Heart left ventricle (tissue), 13 donors: Measurements from ENCODE around the gene FAM184A.

Source experiments
- CTCF ChIP-seq, 12 donors: fragments of 200-600 bp; sonication (generic) in 4 of 12; IDR thresholded peaks; one replicate each; pipeline versions ENCODE4 v1.5.0 to v1.8.0; 2018 to 2022; ENCODE audit warnings: antibody characterized with exemption in 12 of 12, mild to moderate bottlenecking in 5 of 12
- POLR2A ChIP-seq, 2 donors: fragments of 450-650 bp; IDR thresholded peaks; one replicate each; pipeline ENCODE4 v1.6.1; 2017; ENCODE audit warnings: antibody characterized with exemption in 2 of 2, mild to moderate bottlenecking in 2 of 2, moderate library complexity in 2 of 2
- donor health status: ischemic (EF 13 %, LVEDD 7.1; RV severe dilation, severe dysfunction).
- donor health status: DM: no; HTN: yes; CAD: no.
- donor health status: DM: no; HTN: no; CAD: no.
- donor health status: ischemic (EF 25% LVEDD 6.9; RV normal size, moderate dysfunction).
- donor health status: ischemic (EF 25% LVEDD 5.7; RV mildly dilated, moderate dysfunction).
- donor health status: ischemic (EF 35%, LVEDD 5.7; RV mildly dilated, moderate dysfunction).
- donor health status: nonischemic (EF 11% LVEDD 7.7; RV severe dilation, severe dysfunction).
- donor health status: DM: yes; HTN: yes; CAD: no.
- donor health status: PGD.
- donor health status: ischemic (EF 29% LVEDD 5.4; RV normal size, mild dysfunction).
- donor health status: nonischemic (EF 23%, LVEDD 6.1; RV moderate dilation, normal function).

- TF ChIP-seq CTCF (IDR thresholded peaks at IDR 0.05) = no peak
- no peak for TF ChIP-seq POLR2A (IDR thresholded peaks at IDR 0.05)
Observed at GRCh38 chr6:119079283-119079809, 882 bp upstream of the FAM184A start.
